Measurements from ENCODE around the gene CNTNAP2. TPM values are rescaled to one million over a fixed set of nuclear protein-coding genes. Genes with fewer than 3 reads are reported as not detected.

CNTNAP2 gene
- total RNA-seq, 2 donors from 2014 or later: not detected

DNA sequence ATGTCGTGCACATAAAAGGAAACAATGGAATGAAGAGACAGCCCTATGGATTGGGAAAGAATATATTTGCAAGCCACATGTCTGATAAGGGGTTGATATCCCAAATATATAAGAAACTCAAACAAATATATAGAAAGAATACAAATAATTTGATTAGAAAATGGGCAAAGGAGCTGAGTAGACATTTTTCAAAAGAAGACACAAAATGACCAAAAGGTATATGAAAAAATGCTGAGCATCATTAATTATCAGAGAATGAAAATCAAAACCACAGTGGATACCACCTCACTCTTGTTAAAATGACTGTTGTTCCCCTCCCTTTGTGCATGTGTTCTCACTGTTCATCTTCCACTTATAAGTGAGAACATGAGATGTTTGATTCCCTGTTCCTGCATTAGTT, 175.3 kb downstream of the CNTNAP2 start:
- Mint-ChIP-seq H3K9me3 (peaks cover 5% of the 10 kb centered on the region), H3K4me3 (no peak overlapping the region), H3K4me1 (no peaks in the 10 kb centered on the region), H3K27ac (no peak overlapping the region), H3K27me3 (no peaks in the 10 kb centered on the region), H3K36me3 (ENCODE audit: low read depth) (no peaks in the 10 kb centered on the region)
- ATAC-seq (replicated peaks): no peak

DNA sequence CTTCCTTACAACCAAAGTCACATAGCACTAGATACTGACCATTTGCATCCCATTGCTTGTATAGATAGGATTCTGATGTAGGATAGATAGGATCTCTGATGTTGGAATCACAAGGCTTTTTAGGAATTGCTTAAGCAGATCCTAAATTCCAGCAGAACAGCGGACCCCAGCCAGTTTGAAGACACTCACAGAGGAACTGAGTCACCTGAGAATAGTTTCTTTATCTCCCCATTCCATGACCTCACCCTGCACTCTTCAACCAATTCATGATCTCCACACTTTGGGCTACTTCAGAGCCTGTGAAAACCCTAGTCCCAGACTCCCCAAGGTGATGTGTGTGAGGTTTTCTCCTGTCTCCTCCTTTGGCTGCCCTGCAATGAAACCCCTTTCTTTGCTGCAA, 179.4 kb downstream of the CNTNAP2 start:
- Mint-ChIP-seq H3K27ac (no peak overlapping the region), H3K4me1 (no peaks in the 10 kb centered on the region), H3K27me3 (no peaks in the 10 kb centered on the region), H3K36me3 (ENCODE audit: low read depth) (no peaks in the 10 kb centered on the region), H3K4me3 (no peak overlapping the region), H3K9me3 (peaks cover 4% of the 10 kb centered on the region)
- no peak for ATAC-seq (replicated peaks)

DNA sequence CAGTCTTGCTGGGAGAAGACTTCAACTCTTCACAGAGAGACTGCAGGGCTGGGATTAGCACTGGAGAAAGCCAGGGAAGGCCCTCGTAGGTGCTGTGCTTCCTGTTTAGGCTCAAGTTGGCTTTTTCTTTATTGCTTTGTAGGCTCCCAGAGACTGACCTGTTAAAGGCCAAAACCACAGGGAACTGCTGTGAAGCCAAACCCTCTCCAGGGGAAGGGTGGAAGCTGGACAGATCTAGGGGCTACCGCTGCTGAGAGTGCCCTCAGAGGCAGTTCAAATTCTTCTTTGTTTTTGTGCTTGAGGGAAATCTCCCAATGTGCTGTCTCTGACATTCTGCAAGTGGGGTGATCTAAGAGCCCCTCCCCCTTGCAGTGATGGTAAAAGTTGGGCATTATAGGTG, 198.4 kb downstream of the CNTNAP2 start:
- Mint-ChIP-seq H3K4me1 (no peaks in the 10 kb centered on the region), H3K9me3 (peaks cover 5% of the 10 kb centered on the region), H3K4me3 (no peak overlapping the region), H3K27ac (no peak overlapping the region), H3K27me3 (no peaks in the 10 kb centered on the region), H3K36me3 (ENCODE audit: low read depth) (no peaks in the 10 kb centered on the region)
- ATAC-seq (replicated peaks): no peak

DNA sequence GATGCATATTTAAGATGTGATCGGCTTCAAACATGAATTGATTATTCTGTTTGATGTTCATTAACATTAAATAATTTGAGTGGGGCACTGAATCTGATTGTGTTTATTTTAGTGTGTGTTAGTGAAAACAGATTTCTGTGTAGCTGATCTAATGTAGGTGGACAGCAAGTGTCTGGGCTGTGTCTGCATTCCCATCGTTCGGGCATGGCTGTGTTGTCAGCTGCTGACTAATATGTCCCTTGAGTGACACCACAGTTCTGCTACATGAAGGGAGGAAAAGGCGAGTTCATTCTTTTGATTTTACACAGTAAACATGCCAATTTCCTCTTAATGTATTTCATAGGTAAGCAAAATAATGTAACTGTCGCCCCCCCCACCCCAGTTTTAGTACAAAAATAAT, 203.0 kb downstream of the CNTNAP2 start:
- no peak overlapping the region for H3K4me3 Mint-ChIP-seq
- ATAC-seq (replicated peaks): no peak
- no peaks in the 10 kb centered on the region for H3K9me3 Mint-ChIP-seq
- no peaks in the 10 kb centered on the region for H3K36me3 Mint-ChIP-seq (ENCODE audit: low read depth)
- no peak overlapping the region for H3K27ac Mint-ChIP-seq
- H3K4me1 Mint-ChIP-seq: no peaks in the 10 kb centered on the region
- no peaks in the 10 kb centered on the region for H3K27me3 Mint-ChIP-seq

GRCh38 chr7:146321301-146321700, 204.7 kb downstream of the CNTNAP2 start:
- Mint-ChIP-seq H3K36me3 (ENCODE audit: low read depth) (no peaks in the 10 kb centered on the region), H3K4me3 (no peak overlapping the region), H3K27ac (no peak overlapping the region), H3K4me1 (no peaks in the 10 kb centered on the region), H3K9me3 (no peaks in the 10 kb centered on the region), H3K27me3 (no peaks in the 10 kb centered on the region)
- no peak for ATAC-seq (replicated peaks)

DNA sequence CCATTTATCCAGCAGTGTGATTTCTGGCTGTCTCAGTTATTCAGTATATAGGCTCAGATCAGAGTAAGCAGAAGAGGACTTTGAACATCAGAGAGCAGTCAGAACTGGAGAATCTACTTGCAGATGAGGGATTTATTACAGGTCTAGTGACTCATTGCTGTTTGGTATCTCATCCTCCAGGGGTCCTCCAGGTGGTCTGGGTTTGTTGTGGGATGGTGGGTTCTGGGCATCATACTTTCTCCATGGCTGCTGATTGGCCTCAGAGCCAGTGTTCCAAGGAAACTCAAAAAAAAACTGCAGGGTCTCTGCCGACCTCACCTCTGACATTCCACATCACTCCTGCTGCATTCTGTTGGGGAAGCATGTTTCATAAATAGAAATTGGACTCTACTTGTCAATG, 214.8 kb downstream of the CNTNAP2 start:
- Mint-ChIP-seq H3K36me3 (ENCODE audit: low read depth) (no peaks in the 10 kb centered on the region), H3K9me3 (peaks cover 16% of the 10 kb centered on the region), H3K27me3 (no peaks in the 10 kb centered on the region), H3K27ac (no peak overlapping the region), H3K4me1 (no peaks in the 10 kb centered on the region), H3K4me3 (no peak overlapping the region)
- ATAC-seq (replicated peaks): no peak

DNA sequence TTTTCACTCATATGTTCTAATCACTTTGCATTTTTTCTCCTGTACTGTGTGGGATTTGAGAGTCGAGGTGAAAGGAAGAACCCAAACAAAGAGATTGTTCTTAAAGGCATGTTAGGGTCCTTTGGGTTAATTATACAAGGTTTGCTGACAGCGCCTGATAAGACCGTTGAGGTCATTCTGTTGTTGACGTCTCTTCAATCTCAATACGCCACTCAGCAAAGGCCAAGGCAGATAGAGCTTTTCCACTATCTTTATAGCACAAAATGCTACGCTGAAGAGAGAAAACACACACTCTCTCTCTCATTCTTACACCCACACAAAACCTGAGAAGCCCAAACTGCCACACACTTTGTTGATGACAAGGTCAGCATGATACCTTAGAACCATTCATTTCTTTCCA, 228.7 kb downstream of the CNTNAP2 start:
- Mint-ChIP-seq H3K27ac (no peak overlapping the region), H3K36me3 (ENCODE audit: low read depth) (no peaks in the 10 kb centered on the region), H3K4me3 (no peak overlapping the region), H3K4me1 (no peaks in the 10 kb centered on the region), H3K27me3 (no peaks in the 10 kb centered on the region), H3K9me3 (no peaks in the 10 kb centered on the region)
- ATAC-seq (replicated peaks): no peak

DNA sequence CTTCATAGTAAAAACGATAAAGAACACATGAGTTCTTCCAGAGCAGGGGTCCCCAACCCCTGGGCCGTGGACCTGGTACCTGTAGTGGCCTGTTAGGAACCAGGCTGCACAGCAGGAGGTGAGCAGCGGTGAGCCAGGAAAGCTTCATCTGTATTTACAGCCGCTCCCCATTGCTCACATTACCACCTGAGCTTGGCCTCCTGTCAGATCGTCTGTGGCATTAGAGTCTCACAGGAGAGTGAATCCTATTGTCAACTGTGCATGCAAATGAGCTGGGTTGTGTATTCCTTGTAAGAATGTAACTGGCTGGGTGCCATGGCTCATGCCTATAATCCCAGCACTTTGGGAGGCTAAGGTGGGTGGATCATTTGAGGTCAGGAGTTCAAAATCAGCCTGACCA, 229.5 kb downstream of the CNTNAP2 start:
- no peaks in the 10 kb centered on the region for H3K27me3 Mint-ChIP-seq
- H3K9me3 Mint-ChIP-seq: no peaks in the 10 kb centered on the region
- H3K4me3 Mint-ChIP-seq: no peak overlapping the region
- H3K27ac Mint-ChIP-seq: no peak overlapping the region
- H3K36me3 Mint-ChIP-seq (ENCODE audit: low read depth): no peaks in the 10 kb centered on the region
- no peak for ATAC-seq (replicated peaks)
- H3K4me1 Mint-ChIP-seq: no peaks in the 10 kb centered on the region

GRCh38 chr7:146355216-146355615, 238.6 kb downstream of the CNTNAP2 start:
- Mint-ChIP-seq H3K4me1 (no peaks in the 10 kb centered on the region), H3K4me3 (no peak overlapping the region), H3K36me3 (ENCODE audit: low read depth) (no peaks in the 10 kb centered on the region), H3K27ac (no peak overlapping the region), H3K27me3 (no peaks in the 10 kb centered on the region), H3K9me3 (peaks cover 16% of the 10 kb centered on the region)
- no peak for ATAC-seq (replicated peaks)

GRCh38 chr7:146359176-146359575, 242.6 kb downstream of the CNTNAP2 start:
- no peak for ATAC-seq (replicated peaks)

GRCh38 chr7:146366938-146367337, 250.3 kb downstream of the CNTNAP2 start:
- Mint-ChIP-seq H3K27me3 (no peaks in the 10 kb centered on the region), H3K4me1 (no peaks in the 10 kb centered on the region), H3K27ac (no peak overlapping the region), H3K4me3 (no peak overlapping the region), H3K36me3 (ENCODE audit: low read depth) (no peaks in the 10 kb centered on the region), H3K9me3 (peaks cover 4% of the 10 kb centered on the region)
- ATAC-seq (replicated peaks): no peak

More at GRCh38 chr7:146359176-146359575, 242.6 kb downstream of the CNTNAP2 start:
- Mint-ChIP-seq H3K27ac (no peak overlapping the region), H3K9me3 (peaks cover 14% of the 10 kb centered on the region), H3K27me3 (no peaks in the 10 kb centered on the region), H3K4me3 (no peak overlapping the region), H3K36me3 (ENCODE audit: low read depth) (no peaks in the 10 kb centered on the region), H3K4me1 (no peaks in the 10 kb centered on the region)

DNA sequence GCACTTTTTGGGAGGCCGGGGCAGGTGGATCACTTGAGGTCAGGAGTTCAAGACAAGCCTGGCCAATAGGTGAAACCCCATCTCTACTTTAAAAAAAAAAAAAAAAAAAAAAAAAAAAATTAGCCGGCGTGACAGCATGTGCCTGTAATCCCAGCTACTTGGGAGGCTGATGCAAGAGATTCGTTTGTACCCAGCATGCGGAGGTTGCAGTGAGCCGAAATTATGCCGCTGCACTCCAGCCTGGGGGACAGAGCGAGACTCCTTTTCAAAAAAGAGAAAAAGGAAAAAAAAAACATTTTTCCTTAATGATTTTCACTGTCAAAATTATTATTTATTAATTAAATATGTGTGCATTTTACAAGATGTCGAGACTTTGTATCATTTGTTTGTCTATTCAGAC, 253.6 kb downstream of the CNTNAP2 start:
- H3K27me3 Mint-ChIP-seq: no peaks in the 10 kb centered on the region
- no peak overlapping the region for H3K27ac Mint-ChIP-seq
- H3K9me3 Mint-ChIP-seq: peaks cover 4% of the 10 kb centered on the region
- no peaks in the 10 kb centered on the region for H3K36me3 Mint-ChIP-seq (ENCODE audit: low read depth)
- no peak for ATAC-seq (replicated peaks)
- H3K4me3 Mint-ChIP-seq: no peak overlapping the region
- no peaks in the 10 kb centered on the region for H3K4me1 Mint-ChIP-seq

DNA sequence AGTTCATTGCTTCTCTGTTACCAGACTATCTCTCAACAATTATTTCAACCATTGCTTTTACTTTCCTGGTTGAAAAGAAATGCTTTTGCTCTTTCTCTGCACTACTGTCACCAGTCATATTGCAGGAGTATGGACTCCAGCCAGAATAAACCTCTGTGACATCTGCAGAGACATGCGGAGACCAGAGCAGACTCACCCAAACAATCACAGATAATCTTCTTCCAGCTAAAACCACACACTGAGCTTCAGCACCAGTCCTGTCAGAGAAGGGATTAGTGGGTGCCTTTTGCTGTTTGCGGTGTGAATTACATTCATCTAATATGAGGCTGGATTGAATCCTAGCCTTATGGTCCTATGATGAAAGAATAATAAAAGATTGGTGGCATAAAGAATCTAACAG, 258.6 kb downstream of the CNTNAP2 start:
- Mint-ChIP-seq H3K4me3 (no peak overlapping the region), H3K9me3 (peaks cover 7% of the 10 kb centered on the region), H3K4me1 (no peaks in the 10 kb centered on the region), H3K36me3 (ENCODE audit: low read depth) (no peaks in the 10 kb centered on the region), H3K27me3 (no peaks in the 10 kb centered on the region), H3K27ac (no peak overlapping the region)
- ATAC-seq (replicated peaks): no peak

DNA sequence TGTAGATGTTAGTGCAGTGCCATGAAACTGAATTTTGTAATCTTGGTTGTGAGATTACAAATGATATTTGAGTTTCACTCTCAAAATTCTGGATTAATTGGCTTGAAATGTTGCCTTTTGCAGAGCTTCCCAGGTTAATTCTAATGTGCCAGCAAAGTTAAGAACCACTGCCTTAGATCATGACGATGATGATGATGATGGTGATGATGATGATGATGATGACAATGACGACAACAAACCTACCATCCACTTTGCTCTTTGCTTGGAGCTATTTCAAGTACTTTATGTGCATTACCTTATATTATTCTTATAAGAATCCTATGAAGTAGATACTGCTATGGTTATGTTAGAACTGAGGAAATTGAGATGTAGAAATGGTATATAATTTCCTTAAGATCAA, 261.6 kb downstream of the CNTNAP2 start:
- Mint-ChIP-seq H3K27ac (no peak overlapping the region), H3K27me3 (no peaks in the 10 kb centered on the region), H3K4me1 (no peaks in the 10 kb centered on the region), H3K9me3 (peaks cover 3% of the 10 kb centered on the region), H3K4me3 (no peak overlapping the region), H3K36me3 (ENCODE audit: low read depth) (no peaks in the 10 kb centered on the region)
- no peak for ATAC-seq (replicated peaks)

DNA sequence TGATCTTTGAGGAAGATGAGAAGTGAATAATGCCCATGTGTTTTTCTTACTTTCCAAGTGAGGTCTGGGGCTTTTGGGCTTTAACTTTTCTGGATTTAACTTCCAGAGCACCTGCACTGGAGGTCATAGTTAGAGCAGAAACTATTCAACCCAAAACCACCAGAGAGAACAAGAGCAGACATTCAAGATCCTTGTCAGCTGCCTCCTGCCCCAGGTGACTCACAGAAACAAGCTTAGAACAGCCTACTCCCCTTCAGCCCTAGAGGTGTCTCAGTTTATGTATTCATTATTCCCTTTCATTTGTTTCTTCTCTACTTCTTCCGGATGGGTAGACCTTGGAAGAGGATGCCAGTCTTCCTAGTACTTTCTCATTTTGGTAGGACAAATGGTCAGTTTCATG, 270.5 kb downstream of the CNTNAP2 start:
- H3K9me3 Mint-ChIP-seq: peaks cover 4% of the 10 kb centered on the region
- no peak overlapping the region for H3K27ac Mint-ChIP-seq
- H3K27me3 Mint-ChIP-seq: no peaks in the 10 kb centered on the region
- no peaks in the 10 kb centered on the region for H3K4me1 Mint-ChIP-seq
- no peak overlapping the region for H3K4me3 Mint-ChIP-seq
- H3K36me3 Mint-ChIP-seq (ENCODE audit: low read depth): no peaks in the 10 kb centered on the region
- ATAC-seq (replicated peaks): no peak

- H3K4me3 Mint-ChIP-seq: no peak overlapping the region
- H3K9me3 Mint-ChIP-seq: peaks cover 8% of the 10 kb centered on the region
- H3K4me1 Mint-ChIP-seq: no peaks in the 10 kb centered on the region
- no peak for ATAC-seq (replicated peaks)
- H3K27ac Mint-ChIP-seq: no peak overlapping the region
- H3K36me3 Mint-ChIP-seq (ENCODE audit: low read depth): no peaks in the 10 kb centered on the region
- no peaks in the 10 kb centered on the region for H3K27me3 Mint-ChIP-seq
Measured at GRCh38 chr7:146388928-146389327, 272.3 kb downstream of the CNTNAP2 start.

All from activated T-helper 17 cell treated with anti-CD3 and anti-CD28 coated beads, Interleukin-2, amount 50 U/mL, for 72 hours (primary cell).